Activated naive CD4-positive, alpha-beta T cell treated with anti-CD3 and anti-CD28 coated beads, Interleukin-2, amount 10 ng/mL, durations not matched to agents 5 hours and 36 hours (primary cell): Measurements from ENCODE around the gene PDX1. TPM values are rescaled to one million over a fixed set of nuclear protein-coding genes. Genes with fewer than 3 reads are reported as not detected.

ENCODE experiments used
- total RNA-seq, 2 experiments: library from RNA; stranded (reverse); gene quantifications; one replicate each; pipeline ENCODE4 v1.2.3, GENCODE V29; 2021

Gene PDX1
- not detected for total RNA-seq

GRCh38 chr13:27919934-27920676 is at the start of gene PDX1:
Gene PDX1, plus strand, starts transcription at chr13:27920000. Its CDS starts 139 bp downstream, at chr13:27920139.

GRCh38 chr13:27969082-27969865 is 49.5 kb downstream of the PDX1 start, which contains the start of gene CDX2:
Gene CDX2, minus strand, starts transcription at chr13:27969315. Its CDS starts 309 bp downstream, at chr13:27969006.

Other genes starting within 250 kb of the PDX1 start
- not detected for gene GSX1, start 127.5 kb upstream of the PDX1 start, total RNA-seq
- not detected for gene CDX2, start 49.3 kb downstream of the PDX1 start, total RNA-seq
- not detected for gene URAD, start 68.7 kb downstream of the PDX1 start, total RNA-seq
- gene FLT3, start 180.6 kb downstream of the PDX1 start, total RNA-seq: not detected
- gene PAN3, start 218.5 kb downstream of the PDX1 start, total RNA-seq: 10 to 100 TPM; 45.3 to 46.3 TPM